OCI-LY1 (cell line): ENCODE results near the gene FCN3.
A peak's percentile ranks its signal among the peaks of the same experiment; 100 is the strongest.

Experiments used
- H2AFZ ChIP-seq: fragments of 200-600 bp; sonication (generic), shearing (Covaris generic); 2 replicates; pipeline ENCODE4 v1.6.0; 2014; ENCODE audit warnings: antibody characterized with exemption, mild to moderate bottlenecking, low read length
- H3F3A ChIP-seq: fragments of 200-600 bp; sonication (generic), shearing (Covaris generic); 2 replicates; pipeline ENCODE4 v1.6.0; 2014; ENCODE audit warnings: mild to moderate bottlenecking, antibody characterized with exemption, low read length, moderate library complexity; ENCODE audit not compliant: insufficient read depth
- H3K27ac ChIP-seq: fragments of 200-600 bp; sonication (generic); 2 replicates; pipeline ENCODE4 v1.5.1; 2014; ENCODE audit warnings: low read length, mixed run types, mild to moderate bottlenecking, low read depth; ENCODE audit not compliant: poor library complexity, severe bottlenecking
- H3K27me3 ChIP-seq: fragments of 200-600 bp; sonication (generic); 2 replicates; pipeline ENCODE4 v1.6.0; 2014; ENCODE audit warnings: antibody characterized with exemption, mild to moderate bottlenecking, low read length, moderate library complexity; ENCODE audit not compliant: insufficient read depth
- H3K36me3 ChIP-seq: fragments of 200-600 bp; sonication (generic); 2 replicates; pipeline ENCODE4 v1.6.1; 2014; ENCODE audit warnings: mild to moderate bottlenecking, antibody characterized with exemption, low read length, moderate library complexity, mixed read lengths; ENCODE audit not compliant: insufficient read depth
- H3K4me1 ChIP-seq: fragments of 200-600 bp; sonication (generic); 2 replicates; pipeline ENCODE4 v1.5.1; 2014; ENCODE audit warnings: mild to moderate bottlenecking, low read length, moderate library complexity; ENCODE audit not compliant: insufficient read depth, severe bottlenecking
- H3K4me2 ChIP-seq: fragments of 200-600 bp; sonication (generic), shearing (Covaris generic); 2 replicates; pipeline ENCODE4 v1.6.1; 2014; ENCODE audit warnings: low read length
- H3K4me3 ChIP-seq: fragments of 200-600 bp; sonication (generic); 2 replicates; pipeline ENCODE4 v1.5.1; 2014; ENCODE audit warnings: low read length, low read depth, mild to moderate bottlenecking, mixed read lengths; ENCODE audit not compliant: poor library complexity, severe bottlenecking
- H3K79me2 ChIP-seq: fragments of 200-600 bp; shearing (Covaris generic); 2 replicates; pipeline ENCODE4 v1.6.1; 2016; ENCODE audit warnings: mixed run types, low read length, mixed read lengths; ENCODE audit not compliant: insufficient read depth
- H3K9ac ChIP-seq: fragments of 200-600 bp; sonication (generic), shearing (Covaris generic); 2 replicates; pipeline ENCODE4 v1.6.1; 2014; ENCODE audit warnings: mild to moderate bottlenecking, low read length, mixed read lengths
- H3K9me2 ChIP-seq: fragments of 200-600 bp; sonication (generic), shearing (Covaris generic); 2 replicates; pipeline ENCODE4 v1.6.1; 2014; ENCODE audit warnings: low read depth, mild to moderate bottlenecking, low read length, mixed read lengths
- H3K9me3 ChIP-seq: fragments of 200-600 bp; shearing (Covaris generic); 2 replicates; pipeline ENCODE4 v1.6.1; 2014; ENCODE audit warnings: low read length, mixed read lengths
- H4K20me1 ChIP-seq: fragments of 200-600 bp; sonication (generic), shearing (Covaris generic); 2 replicates; pipeline ENCODE4 v1.6.0; 2016; ENCODE audit warnings: mild to moderate bottlenecking, low read length; ENCODE audit not compliant: insufficient read depth
- EZH2 ChIP-seq: fragments of 200-600 bp; sonication (generic), shearing (Covaris generic); IDR thresholded peaks from 2 replicates; pipeline ENCODE4 v1.8.0; 2017; ENCODE audit warnings: borderline replicate concordance, mixed run types, mild to moderate bottlenecking, antibody characterized with exemption, low read length, moderate library complexity, mixed read lengths
- TF ChIP-seq, protein P1 (sequence below): fragments of 200-600 bp; sonication (generic), shearing (Covaris generic); IDR thresholded peaks from 2 replicates; pipeline ENCODE4 v1.5.1; 2017; ENCODE audit warnings: mild to moderate bottlenecking, antibody characterized with exemption, low read length, moderate library complexity, mixed read lengths

FCN3 gene

DNA sequence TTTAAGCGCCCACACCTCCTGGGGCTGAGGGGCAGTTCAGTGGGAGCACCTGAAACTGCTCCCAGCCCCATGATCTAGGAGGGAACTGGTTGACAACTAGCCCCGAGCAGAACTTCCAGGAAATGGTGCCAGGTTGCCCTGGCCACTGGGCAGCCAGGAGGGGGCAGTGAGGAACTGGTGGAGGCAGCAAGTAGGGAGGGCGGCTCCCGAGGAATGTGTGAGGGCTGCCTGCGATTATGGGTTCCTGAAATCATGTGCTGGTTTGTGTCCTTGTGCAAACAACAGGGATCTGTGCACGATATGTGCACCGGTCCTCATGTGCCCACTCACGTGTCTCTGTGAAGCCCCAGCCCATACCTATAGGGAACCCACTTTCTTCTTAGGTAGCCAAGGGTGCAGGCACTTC lies 27.7 kb upstream of the FCN3 start:
- peaks cover 52% of the 10 kb centered on the region for H3K4me1 ChIP-seq
- peak overlapping the region; percentile 94 for H3K27ac ChIP-seq
- H3K9ac ChIP-seq: peak overlapping the region; percentile 52; the same call in 1 of the 2 replicates
- no peak overlapping the region for H2AFZ ChIP-seq
- no peaks in the 10 kb centered on the region for H3F3A ChIP-seq
- H3K79me2 ChIP-seq: no peaks in the 10 kb centered on the region
- no peak for TF ChIP-seq EZH2
- TF ChIP-seq, protein P1, sequence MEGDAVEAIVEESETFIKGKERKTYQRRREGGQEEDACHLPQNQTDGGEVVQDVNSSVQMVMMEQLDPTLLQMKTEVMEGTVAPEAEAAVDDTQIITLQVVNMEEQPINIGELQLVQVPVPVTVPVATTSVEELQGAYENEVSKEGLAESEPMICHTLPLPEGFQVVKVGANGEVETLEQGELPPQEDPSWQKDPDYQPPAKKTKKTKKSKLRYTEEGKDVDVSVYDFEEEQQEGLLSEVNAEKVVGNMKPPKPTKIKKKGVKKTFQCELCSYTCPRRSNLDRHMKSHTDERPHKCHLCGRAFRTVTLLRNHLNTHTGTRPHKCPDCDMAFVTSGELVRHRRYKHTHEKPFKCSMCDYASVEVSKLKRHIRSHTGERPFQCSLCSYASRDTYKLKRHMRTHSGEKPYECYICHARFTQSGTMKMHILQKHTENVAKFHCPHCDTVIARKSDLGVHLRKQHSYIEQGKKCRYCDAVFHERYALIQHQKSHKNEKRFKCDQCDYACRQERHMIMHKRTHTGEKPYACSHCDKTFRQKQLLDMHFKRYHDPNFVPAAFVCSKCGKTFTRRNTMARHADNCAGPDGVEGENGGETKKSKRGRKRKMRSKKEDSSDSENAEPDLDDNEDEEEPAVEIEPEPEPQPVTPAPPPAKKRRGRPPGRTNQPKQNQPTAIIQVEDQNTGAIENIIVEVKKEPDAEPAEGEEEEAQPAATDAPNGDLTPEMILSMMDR: peak; percentile 21; the same call in 1 of the 2 replicates
- no peaks in the 10 kb centered on the region for H3K9me2 ChIP-seq
- no peak overlapping the region for H3K4me3 ChIP-seq
- no peaks in the 10 kb centered on the region for H4K20me1 ChIP-seq
- peak overlapping the region; percentile 65; the same call in 1 of the 2 replicates for H3K4me2 ChIP-seq
- H3K36me3 ChIP-seq: peaks cover 23% of the 10 kb centered on the region
- no peaks in the 10 kb centered on the region for H3K9me3 ChIP-seq
- no peaks in the 10 kb centered on the region for H3K27me3 ChIP-seq

DNA sequence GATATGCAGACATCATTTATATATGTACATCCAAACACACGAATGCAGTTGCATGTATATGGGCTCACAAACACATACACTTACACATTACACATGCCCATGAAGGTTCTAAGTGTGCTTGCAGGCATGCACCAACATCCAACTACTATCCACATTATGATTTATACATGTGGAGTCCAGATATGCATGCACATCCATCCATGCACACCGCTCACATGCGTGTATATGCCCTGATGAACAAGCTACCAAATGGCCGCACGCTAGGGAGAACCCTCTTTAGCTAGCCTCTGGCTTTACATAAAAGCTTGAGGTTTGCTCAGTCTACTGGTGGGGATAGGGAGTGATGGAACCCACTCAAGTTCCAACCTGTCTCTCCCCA lies 26.3 kb upstream of the FCN3 start:
- peaks cover 38% of the 10 kb centered on the region for H3K4me1 ChIP-seq
- no peaks in the 10 kb centered on the region for H4K20me1 ChIP-seq
- no peak overlapping the region for H3K4me2 ChIP-seq
- no peak overlapping the region for H3K9ac ChIP-seq
- no peaks in the 10 kb centered on the region for H3K9me2 ChIP-seq
- no peaks in the 10 kb centered on the region for H3K9me3 ChIP-seq
- H3F3A ChIP-seq: no peaks in the 10 kb centered on the region
- no peak overlapping the region for H3K4me3 ChIP-seq
- no peak overlapping the region for H3K27ac ChIP-seq
- no peak overlapping the region for H2AFZ ChIP-seq
- peaks cover 12% of the 10 kb centered on the region; the same call in 1 of the 2 replicates for H3K36me3 ChIP-seq
- no peaks in the 10 kb centered on the region for H3K79me2 ChIP-seq
- TF ChIP-seq, protein P1: no peak
- no peak for TF ChIP-seq EZH2
- no peaks in the 10 kb centered on the region for H3K27me3 ChIP-seq

DNA sequence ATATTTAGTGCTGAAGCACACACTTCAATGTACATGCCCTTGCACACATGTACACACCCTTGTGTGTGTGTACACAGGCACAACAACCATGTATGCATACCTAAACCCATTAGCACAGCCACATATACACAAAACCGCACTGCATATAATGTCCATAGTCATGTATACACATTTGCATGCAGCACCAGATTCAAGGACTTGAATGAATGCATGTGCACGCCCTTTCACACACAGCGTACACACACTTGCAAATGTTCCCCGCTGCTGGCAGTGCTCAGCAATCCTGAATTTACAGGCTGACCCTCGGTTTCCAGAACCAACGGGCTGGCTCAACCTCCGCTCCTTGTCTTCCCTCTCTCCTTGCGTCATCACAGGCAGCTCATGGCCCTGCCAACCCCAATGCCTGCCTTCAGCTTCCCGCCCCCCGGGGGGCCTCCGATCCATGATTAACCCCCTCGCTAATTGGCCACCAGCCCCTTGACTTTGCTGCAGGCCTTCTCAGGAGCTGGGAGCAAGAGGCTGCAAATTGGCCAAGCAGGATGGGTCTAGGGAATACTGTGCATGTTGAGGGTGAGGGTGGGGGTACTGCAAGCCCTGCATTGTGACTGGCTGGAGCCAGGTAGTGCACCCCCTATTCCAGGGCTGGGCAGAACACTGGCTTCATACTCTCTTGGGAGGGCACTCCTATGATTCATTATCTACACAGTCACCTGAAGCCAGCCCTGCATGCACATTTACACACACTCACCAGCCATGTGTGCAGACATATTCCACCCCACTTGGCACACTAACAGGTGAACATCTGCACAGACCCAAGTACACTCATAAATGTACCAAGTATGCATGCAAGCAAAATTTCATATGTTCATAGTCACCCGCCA lies 25.7 kb upstream of the FCN3 start:
- no peak overlapping the region for H3K9ac ChIP-seq
- no peaks in the 10 kb centered on the region for H4K20me1 ChIP-seq

More for the DNA sequence above, 25.7 kb upstream of the FCN3 start:
- H3K4me3 ChIP-seq: no peak overlapping the region
- H3K79me2 ChIP-seq: no peaks in the 10 kb centered on the region
- no peak overlapping the region for H3K4me2 ChIP-seq
- no peak for TF ChIP-seq EZH2
- TF ChIP-seq, protein P1: no peak
- no peaks in the 10 kb centered on the region for H3K27me3 ChIP-seq
- peaks cover 11% of the 10 kb centered on the region; the same call in 1 of the 2 replicates for H3K36me3 ChIP-seq
- H2AFZ ChIP-seq: no peak overlapping the region
- H3K27ac ChIP-seq: no peak overlapping the region
- H3K4me1 ChIP-seq: peaks cover 36% of the 10 kb centered on the region
- H3F3A ChIP-seq: no peaks in the 10 kb centered on the region
- H3K9me2 ChIP-seq: no peaks in the 10 kb centered on the region
- H3K9me3 ChIP-seq: no peaks in the 10 kb centered on the region
